GM19372 (cell line): ENCODE data around the gene NAT10.

Experiments
- ATAC-seq: cut with Tn5 transposase; IDR thresholded peaks from one replicate; pipeline ENCODE4 v1.9.1; 2021; ENCODE audit warnings: mild to moderate bottlenecking, low read depth, moderate library complexity; ENCODE audit not compliant: unreplicated experiment

NAT10 gene

DNA sequence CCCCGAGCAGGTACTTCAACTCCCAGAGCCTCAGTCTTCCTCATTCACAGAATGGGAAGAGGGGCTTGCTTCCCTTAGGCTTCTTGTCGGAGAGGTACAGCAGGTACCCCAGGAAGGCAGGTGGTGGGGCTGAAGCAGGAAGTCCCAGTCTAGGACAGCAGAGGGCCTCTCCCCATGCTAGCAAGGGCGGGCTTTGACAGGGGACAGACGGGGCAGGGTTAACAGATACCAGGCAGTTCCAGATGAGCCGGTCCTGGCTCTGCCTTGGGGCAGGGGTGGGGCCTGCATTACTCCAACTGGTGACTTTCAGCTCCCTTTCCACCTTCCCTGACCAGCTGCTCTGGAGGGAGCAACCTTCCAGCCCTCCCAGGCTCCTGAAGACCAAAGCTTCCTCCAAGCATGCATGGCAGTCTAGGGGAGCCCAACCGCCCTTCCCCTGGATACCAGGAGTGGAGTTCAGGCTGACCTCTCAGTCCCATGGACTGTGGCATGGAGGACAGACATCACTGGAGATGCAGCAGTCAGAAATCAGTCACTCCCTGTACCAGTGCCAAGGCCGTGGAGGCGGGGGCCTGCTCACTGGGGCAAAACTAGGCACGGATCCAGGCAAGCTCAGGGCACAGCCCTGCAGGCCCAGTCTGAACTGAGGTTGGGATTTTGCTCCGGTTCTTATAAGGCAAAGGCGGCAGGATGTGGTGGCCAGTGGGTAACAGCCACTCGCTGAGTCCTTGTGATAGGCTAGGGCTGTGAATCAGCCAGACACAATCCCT lies 60.5 kb downstream of the NAT10 start:
- ATAC-seq: no peak

DNA sequence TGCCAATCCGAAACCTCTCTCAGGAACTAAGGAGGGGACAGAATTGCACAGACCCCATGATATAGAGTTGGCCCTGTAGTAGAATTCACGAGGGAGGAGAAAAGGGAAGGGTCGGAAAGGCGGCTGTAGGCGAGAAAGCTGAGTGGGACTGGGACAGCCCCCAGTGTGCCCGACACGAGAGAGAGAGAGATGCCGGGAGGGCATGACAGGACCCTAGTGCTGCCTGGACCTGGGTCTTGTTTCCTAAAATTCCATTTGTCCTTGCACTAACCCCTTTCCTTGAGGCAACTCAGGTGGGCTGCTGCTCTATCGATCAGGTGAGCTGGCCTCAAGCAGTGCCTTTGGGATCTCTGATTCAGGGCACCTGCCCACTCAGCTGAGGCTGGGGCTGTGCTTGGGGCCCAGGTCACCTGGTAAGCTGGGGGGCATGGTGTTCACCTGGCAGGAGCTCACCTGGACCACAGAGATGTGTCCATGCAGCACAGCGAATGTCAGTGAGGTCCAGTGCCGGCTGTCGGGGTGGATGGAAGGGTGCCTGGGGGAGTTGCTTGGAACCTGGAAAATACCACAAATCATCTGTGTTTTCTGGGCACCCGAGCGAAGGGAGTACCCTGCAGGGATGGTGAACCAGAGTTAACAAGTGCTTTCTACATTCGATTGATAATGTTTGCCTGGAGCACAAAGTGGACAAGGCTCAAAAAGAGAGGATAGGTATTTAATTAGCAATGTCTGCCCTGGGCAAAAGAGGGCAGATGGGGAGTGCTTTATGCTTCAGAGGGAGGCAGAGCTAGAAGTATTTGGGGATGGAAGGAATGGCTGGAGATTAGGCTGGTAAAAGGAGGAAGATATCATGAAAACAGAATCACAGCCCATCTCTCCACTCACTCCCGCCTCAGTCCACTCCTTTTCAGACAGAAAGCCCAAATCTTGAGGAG lies 61.6 kb downstream of the NAT10 start:
- no peak for ATAC-seq

DNA sequence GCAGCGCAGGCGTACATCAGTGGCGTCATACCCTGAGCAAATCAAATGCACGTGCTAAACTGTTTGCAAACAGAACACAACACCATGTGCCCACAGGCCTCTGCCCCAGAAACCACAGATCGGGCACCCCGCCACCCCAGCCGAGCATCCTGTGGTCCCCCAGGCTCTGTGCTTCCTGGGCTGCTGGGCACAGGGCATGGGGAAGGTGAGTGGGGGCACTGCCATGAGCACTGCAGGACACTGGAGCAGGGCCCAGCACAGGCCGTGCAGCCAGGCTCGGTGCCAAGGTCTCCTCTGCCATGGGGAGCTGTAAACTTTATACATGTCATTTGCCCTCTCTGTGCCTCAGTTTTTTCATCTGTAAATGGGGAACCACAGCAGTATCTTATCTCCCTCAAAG lies 62.5 kb downstream of the NAT10 start:
- ATAC-seq: no peak

DNA sequence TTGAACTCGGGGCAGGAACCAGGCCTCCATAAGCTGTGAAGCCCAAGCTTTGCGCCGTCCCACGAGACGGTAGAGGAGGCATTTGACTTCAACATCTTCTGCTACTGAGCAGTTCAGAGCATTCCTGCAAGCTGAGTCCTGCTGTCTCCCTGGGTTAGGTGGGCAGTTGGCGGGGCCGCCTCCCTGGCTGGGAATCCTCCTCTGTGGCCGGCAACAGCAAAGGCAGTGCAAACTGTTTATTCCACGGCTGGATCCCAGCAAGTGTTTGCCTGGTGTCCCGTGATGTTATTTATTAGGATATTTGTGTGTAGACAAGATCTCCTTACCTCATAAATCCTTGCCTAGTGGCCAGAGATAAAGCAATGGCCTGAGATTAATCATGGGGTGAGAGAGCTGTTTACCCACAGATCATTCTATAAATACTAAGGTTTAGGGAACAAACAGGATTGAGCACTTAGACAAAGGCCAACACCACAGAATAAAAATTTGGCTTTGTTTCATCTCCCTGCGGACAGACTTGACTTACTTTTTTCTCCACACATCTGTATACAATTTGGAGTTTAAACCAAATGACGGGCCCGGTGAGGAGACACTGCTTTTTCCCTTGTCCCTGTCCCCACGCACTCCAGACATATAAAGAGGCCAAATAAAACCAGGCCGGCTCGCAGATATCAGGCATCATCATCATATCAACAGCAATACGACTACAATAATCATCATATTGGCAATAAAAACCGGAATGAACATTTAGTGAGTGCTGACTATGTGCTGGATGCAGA lies 63.4 kb downstream of the NAT10 start:
- no peak for ATAC-seq

DNA sequence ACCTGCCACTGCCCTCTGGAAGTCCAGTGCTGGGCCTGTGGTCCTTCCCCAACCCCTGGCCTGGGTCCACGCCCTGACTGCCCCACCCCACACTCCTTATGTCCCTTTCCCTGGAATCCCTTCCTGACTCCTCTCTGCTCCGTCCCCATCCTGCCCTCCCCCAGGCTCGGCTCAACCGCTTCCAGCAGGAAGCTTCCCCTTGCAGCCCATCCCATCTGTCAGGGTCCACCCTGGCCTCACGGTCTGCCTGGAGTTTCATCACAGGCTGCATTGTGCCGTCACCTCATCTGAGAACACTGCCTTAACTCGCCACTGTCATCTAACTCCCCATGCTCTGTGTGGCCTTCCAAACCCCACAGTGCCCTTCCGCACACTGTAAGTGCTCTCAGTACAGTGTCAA lies 64.3 kb downstream of the NAT10 start:
- no peak for ATAC-seq

DNA sequence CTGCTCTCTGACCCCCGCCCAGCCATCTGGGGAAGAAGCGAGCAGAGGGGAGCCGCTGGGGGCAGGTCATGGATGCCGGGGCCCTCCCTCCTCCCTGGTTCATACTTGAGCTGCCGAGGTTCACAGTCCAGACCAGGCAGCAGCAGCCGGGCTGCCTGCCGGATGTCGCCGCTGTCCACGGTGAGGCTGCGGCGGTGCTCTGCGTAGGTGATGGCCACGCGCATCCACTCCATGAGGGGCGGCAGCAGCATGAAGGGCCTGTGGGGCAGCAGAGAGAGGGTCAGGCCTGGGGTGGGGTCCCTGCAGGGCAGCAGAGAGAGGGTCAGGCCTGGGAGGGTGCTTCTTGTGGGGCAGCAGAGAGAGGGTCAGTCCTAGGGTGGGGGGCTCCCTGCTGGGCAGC lies 67.6 kb downstream of the NAT10 start:
- ATAC-seq: no peak

DNA sequence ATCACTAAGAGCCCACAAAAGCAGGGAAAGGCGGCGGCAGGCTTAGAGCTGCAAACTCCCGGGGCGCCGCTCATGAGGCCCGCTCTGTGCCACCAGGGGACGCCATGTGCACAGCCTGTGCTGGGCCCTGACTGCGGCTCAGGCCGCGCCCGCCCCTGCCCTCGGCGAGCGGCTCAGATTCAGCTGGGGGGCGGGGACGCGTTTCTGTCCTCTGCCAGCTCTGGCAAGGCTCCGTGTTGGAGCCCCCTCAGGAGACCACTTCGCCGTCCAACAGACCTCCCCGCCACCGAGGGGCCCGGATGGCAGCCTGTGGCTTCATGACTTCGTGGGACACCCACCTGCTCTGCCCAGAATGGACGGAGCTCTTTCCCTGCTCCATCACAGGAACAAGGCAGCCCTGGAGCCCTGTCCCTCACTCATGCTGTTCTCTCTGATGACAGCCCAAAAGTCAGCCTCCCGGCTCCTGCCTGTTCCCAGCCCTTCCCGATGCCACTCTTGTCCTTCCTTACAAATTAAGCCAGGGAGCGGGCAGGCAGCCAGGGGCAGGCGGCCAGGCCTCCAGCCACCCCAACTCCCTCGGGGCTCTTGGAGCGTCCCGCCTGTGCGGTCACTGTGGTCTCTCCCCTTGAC lies 69.1 kb downstream of the NAT10 start:
- ATAC-seq: peak; percentile 87

DNA sequence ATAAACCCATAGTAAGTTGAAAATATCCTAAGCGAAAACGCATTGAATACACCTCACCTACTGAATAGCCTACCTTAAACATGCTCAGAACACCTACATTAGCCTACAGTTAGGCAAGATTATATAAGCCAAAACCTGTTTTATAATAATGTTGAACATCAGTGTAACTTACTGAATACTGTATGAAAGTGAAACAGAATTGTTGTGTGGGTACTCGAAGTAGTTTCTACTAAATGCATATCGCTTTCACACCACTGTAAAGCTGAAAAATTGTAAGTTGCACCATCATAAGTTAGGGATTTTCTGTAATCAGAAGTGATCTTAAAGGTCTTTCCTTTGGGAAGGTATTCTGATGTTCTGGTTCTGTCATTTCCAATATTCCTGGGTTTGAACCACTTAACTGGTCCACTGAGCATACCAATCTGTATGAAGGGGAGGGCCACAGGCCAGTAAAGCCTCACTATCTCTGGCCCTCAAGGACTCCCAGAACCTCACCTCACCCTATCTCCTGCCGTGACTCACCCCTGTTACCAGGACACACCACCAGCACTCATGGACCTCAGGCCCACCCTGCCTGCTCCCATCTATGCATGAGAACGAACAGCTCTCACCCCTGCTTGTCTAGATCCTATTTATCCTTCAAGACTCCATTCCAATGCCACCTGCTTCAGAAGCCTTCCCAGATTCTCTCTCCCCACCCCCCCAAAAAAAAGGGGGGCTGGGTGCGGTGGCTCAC lies 70.0 kb downstream of the NAT10 start:
- ATAC-seq: no peak

DNA sequence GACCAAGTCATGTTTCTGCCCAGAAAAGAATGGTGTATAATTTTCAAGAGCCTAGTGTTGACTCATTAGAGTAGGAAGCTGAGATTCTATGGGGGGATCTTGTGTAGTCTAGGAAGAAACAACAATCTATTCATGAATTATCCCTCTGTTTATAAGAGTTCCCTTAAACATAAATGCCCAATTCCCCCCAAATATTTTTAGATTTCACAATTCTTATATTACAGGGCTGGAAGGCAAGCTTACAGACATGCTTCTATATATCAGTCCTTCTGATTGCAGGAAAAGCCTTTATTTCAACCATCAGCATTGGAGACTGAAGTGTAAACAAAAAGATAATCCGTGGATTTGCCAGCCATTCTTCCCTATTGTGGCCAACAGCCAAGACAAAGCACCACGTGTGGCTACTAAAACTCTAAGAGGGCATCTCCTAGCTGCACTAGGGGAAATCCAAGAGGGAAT lies 71.4 kb downstream of the NAT10 start:
- no peak for ATAC-seq

DNA sequence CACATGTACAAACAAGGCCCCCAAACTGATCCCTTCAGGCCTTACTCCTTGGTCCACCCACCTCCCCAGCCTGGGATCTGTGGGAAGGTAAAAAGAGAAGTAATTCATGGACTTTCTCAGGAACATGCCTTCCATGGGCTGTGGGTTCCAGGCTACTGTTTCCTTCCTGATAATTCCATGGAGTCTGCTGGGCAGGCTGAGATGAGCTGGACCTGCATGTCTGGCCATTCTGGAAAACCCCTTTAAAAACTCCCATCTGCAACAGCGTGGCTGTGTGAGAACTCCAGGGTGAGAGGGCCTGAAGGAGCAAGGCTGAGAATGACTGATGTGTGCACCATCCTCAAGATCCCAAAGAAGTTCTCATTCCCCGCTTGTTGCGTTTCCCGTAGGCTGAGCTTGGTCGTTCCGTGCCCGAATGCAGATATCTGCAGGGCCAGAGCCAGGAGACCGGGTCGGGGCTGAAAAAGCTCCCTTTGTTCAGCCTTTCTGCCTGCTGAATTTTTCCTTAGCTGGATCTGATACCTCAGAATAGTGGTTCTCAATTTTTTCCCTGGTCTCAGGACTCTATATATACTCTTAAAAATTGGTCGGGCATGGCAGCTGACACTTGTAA lies 72.9 kb downstream of the NAT10 start:
- no peak for ATAC-seq

DNA sequence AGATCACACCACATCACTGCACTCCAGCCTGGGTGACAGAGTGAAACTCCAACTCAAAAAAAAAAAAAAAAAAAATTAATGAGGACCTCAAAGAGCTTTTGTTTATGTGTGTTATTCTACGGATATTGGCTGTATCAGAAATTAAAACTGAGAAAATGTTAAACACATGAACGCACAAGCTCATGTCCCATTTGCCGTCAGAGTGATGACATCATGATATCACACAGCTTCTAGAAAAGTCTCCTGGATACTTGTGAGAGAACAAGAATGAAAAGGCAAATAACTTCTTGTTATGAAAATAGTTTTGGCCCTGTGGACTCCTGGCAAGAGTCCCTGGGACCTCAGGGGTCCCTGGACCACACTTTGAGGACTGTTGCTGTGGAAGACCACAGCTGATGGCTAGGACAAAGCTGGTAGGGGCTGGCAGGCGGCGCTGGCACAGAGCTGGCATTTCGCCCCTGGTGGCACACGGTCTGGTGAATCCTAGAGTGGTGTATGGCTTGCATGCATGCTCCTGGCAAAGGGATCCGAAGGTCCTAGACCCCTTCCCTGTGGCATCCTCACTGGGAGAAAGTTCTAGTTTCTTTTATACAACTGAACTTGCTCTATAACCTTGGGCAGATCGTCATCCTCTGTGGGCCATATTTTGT lies 73.7 kb downstream of the NAT10 start:
- ATAC-seq: no peak

DNA sequence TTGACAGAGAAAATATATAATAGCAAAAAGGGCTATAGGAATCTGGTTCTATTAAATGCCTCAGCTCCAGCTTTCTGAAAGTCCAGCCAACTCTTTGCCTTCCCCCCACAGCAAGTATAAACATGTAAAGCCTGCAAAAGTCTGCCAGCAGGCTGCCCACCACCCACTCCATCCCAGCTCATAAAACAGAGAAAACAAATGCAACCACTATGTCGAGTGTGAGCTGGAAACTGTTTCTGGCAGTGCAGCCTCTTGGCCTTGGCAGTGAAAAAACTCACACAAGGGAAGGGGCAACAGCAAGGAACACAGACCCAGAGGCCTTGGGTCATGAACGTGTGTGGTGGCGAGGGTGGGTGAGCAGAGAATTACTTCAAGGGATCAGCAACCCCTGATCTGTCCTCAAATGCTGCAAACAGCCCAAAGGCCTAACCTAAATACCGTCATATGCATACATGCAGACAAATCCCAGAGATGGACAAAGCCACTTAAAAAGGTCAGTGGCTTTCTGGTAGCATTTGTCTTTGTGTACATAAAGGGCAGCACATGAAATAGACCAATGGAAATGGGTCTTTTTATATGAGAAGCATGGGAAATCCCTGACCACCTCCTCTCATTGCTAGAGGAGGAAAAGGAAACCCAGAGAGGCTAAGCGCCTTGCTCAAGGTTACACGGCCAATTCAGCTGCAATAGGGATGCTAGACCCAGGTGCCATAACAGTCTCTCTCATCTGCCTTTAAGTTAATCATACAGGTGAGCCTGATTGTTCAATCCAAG lies 74.8 kb downstream of the NAT10 start:
- ATAC-seq: peak; percentile 59

DNA sequence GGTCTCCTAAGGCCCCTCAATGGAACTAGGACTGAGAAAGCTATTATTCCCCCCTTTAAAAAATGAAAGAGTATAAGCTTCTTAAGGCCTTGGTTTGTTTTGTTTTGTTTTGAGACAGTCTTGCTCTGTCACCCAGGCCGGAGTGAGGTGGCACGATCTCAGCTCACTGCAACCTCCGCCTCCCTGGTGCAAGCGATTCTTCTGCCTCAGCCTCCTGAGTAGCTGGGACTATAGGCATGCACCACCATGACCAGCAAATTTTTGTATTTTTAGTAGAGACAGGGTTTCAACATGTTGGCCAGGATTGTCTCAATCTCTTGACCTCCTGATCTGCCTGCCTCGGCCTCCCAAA lies 75.4 kb downstream of the NAT10 start:
- peak; percentile 16 for ATAC-seq

DNA sequence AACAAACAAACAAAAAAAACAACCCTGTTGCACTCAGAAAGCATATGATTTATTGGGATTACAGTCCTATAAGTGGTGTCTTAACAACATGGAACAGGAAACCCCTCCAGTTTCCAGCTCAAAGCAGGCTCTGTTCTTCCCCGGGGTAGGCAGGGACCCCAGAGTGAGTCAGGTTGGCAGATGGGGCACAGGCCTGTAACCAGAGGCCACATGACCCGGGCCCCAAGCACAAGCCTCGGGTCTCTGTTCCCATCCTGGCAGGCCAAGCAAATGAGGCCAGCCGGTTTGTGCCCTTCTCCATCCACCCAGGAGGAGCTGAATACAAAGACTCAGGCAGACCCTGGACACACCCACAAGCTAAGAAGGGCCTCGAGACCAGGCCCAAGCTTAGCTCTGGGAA lies 75.8 kb downstream of the NAT10 start:
- ATAC-seq: no peak

DNA sequence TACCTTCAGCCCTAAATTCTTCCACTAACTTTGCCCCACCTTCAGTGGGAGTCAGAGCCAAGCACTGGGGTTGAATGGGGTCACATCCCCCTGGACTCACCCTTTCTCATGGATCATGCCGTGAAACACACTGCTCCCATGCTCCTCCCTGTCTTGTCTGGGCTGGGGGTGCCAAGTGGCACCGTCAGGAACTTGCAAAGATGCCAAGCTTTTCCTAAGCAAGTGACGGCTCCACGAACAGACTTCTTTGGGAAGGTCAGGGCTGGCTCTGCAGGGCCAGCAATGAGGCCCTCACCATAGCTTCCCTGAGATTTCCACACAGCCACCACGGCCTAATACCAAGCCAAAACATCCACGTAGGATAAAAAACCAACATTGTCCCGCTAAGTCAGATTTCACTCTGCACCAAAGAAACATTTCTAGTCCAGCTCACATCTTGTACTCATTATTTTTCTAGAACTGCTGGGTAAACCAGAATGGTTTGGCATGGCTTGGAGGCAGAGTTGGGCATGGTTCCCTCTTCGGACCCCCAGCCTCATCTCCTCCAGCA lies 76.5 kb downstream of the NAT10 start:
- no peak for ATAC-seq

DNA sequence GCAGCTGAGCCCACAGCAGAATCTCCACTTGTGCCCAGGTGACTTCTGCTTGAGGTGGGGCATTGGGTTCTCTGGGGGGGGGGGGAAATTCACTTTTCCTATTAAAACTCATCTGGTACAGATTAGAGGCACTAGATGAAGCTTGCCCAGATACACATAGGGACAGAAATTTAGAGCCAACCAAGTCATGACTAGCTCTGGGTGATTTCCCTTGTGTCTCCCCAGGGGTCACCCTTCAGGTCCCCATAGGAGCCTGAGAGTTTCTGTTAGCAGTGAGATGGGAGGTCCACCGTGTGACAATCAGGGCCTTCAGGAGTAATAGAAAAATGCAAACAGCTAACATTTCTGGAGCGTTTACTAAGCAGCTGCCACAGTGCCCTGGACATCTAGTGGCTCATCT lies 77.0 kb downstream of the NAT10 start:
- ATAC-seq: no peak

DNA sequence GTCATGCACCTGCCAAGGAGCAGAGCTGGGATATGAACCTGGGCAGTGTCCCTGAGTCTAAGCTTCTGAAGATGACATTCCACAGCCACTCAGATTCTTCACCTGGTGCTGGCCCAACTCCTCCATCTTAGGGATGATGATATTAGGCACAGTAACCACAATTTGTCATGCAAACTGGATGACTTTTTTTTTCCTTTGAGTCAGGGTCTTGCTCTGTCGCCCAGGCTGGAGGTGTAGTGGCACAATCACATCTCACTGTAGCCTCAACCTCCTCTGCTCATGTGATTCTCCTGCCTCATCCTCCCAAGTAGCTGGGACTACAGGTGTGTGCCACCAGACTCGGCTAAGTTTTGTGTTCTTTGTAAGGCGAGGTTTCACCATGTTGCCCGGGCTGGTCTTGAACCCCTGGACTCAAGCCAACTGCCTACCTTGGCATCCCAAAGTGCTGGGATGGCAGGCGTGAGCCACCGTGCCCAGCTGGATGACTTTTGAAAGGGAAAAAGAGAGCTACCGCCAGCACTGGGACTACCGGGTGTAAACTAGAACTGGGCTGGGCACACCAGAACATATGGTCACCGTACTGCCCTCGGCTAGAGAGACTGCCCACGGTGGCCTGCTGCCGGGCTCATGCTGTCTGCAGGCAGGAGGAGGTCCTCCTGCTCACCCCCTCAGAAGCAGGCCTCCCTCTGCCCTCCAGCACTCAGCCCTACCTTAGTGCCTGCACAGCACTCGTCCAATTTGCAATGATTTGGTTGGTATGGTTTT lies 77.7 kb downstream of the NAT10 start:
- no peak for ATAC-seq
